Muscle layer of colon (tissue), 2 donors: ENCODE measurements around the gene IDH3B.

Source experiments
- H3K27ac ChIP-seq: one replicate; pipeline ENCODE4 v1.7.0; 2013; ENCODE audit warnings: low read depth, mild to moderate bottlenecking, low read length, moderate library complexity
- H3K27me3 ChIP-seq, 2 donors: one replicate each; pipeline ENCODE4 v1.7.0; 2013; ENCODE audit warnings: low read length in 2 of 2, mild to moderate bottlenecking in 2 of 2; ENCODE audit not compliant: insufficient read depth in 2 of 2, control insufficient read depth in 1 of 2
- H3K36me3 ChIP-seq: one replicate; pipeline ENCODE4 v1.7.0; 2013; ENCODE audit warnings: mild to moderate bottlenecking, low read length; ENCODE audit not compliant: insufficient read depth
- H3K4me1 ChIP-seq: one replicate; pipeline ENCODE4 v1.7.0; 2013; ENCODE audit warnings: mild to moderate bottlenecking, low read length; ENCODE audit not compliant: insufficient read depth
- H3K4me3 ChIP-seq, 2 donors: one replicate each; pipeline ENCODE4 v1.7.0; 2013; ENCODE audit warnings: low read length in 2 of 2, low read depth in 1 of 2, mild to moderate bottlenecking in 1 of 2, moderate library complexity in 1 of 2
- H3K9ac ChIP-seq: one replicate; pipeline ENCODE4 v1.7.0; 2013; ENCODE audit warnings: low read length
- H3K9me3 ChIP-seq: one replicate; pipeline ENCODE4 v1.7.0; 2013; ENCODE audit warnings: mild to moderate bottlenecking, low read length
- donor health status: abdominal sarcoma.
- donor health status: Adenocarcinoma of cecum.

IDH3B gene

DNA sequence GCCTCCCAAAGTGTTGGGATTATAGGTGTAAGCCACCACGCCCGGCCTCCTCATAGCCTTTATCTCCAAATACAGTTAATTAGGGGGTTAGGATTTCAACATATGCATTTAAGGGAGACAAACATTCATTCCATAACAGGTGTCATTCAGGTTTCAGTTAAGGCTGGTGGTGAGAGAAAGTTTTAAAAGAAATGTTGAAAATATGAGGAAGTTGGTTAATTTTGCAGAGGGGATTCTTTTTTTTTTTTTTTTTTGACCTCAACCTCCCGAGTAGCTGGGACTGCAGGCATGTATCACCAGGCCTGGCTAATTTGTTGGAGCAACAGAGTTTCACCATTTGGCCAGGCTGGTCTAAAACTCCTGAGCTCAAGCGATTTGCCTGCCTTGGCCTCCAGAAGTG is 16.0 kb upstream of the IDH3B start:
- H3K4me1 ChIP-seq, result no peaks in the 10 kb centered on the region
- H3K4me3 ChIP-seq, result no peak overlapping the region
- H3K9ac ChIP-seq, result no peak overlapping the region
- H3K36me3 ChIP-seq, result no peaks in the 10 kb centered on the region
- no peaks in the 10 kb centered on the region for H3K27me3 ChIP-seq
- no peaks in the 10 kb centered on the region for H3K9me3 ChIP-seq
- no peak overlapping the region for H3K27ac ChIP-seq

DNA sequence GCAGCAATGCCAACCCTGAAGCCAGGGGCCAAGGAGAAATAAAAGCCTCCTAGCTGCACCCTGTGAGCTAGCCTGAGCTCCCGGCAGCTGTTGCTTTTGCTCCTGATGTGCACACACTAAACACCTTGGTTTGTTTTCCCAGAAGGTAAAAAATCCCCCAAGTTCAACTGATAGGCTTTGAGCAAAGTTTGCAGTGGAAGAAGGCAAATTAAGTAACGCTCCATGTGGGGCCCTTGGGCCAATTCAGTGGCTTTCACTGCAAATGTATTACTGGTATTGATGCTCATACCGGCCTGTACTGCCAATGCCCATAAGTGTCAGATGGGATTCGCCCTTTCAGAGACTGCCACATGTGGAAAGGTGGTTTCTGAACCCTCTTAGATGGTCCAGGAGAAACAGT is 9.4 kb upstream of the IDH3B start:
- no peaks in the 10 kb centered on the region for H3K4me1 ChIP-seq
- H3K9me3 ChIP-seq, result no peaks in the 10 kb centered on the region
- no peak overlapping the region for H3K9ac ChIP-seq
- H3K27ac ChIP-seq, result no peak overlapping the region
- no peaks in the 10 kb centered on the region for H3K36me3 ChIP-seq
- no peak overlapping the region for H3K4me3 ChIP-seq
- H3K27me3 ChIP-seq, result no peaks in the 10 kb centered on the region

DNA sequence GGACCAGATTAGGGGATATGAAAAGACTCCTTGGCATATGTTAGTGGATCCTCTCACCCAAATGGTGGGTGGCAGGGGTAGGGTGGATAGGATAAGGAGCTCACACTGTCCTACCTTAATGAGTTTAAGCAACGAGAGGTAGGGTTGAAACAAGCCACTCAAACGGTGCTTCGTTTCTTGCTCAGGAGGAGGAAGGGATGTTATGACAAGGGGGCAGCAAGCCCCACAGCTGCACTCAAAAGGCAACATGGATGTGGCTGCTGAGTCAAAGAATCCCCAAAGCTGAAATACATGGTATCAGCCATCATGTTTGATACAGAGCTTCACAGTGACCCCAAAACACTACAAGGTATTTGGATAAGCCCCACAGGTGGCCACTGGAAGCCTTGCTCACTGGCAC is 8.4 kb upstream of the IDH3B start:
- Histone ChIP-seq H3K4me1 (no peaks in the 10 kb centered on the region), H3K9ac (no peak overlapping the region), H3K9me3 (no peaks in the 10 kb centered on the region), H3K4me3 (no peak overlapping the region), H3K27me3 (no peaks in the 10 kb centered on the region), H3K27ac (no peak overlapping the region), H3K36me3 (no peaks in the 10 kb centered on the region)

DNA sequence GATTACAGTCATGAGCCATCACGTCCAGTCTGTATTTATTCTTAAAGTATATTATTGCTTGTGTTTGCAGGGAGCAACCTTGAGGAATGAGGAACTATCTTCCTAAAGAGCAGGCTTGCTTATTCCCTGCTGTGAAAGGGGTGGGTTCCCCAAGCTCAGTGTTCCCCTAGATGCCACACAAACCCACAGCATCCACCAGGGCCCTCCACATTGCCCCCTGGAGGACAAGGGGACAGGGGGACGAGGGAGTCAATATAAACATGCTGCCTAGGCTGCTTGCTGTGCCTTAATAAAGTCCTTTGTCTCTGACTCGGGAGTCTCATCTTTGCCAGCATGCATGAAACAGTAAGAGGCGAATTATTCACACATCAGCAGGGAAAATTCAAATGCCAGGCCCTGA is 8.0 kb upstream of the IDH3B start:
- H3K4me3 ChIP-seq, result no peak overlapping the region
- no peaks in the 10 kb centered on the region for H3K27me3 ChIP-seq
- H3K36me3 ChIP-seq, result no peaks in the 10 kb centered on the region
- no peak overlapping the region for H3K9ac ChIP-seq
- no peaks in the 10 kb centered on the region for H3K9me3 ChIP-seq
- no peaks in the 10 kb centered on the region for H3K4me1 ChIP-seq
- no peak overlapping the region for H3K27ac ChIP-seq

DNA sequence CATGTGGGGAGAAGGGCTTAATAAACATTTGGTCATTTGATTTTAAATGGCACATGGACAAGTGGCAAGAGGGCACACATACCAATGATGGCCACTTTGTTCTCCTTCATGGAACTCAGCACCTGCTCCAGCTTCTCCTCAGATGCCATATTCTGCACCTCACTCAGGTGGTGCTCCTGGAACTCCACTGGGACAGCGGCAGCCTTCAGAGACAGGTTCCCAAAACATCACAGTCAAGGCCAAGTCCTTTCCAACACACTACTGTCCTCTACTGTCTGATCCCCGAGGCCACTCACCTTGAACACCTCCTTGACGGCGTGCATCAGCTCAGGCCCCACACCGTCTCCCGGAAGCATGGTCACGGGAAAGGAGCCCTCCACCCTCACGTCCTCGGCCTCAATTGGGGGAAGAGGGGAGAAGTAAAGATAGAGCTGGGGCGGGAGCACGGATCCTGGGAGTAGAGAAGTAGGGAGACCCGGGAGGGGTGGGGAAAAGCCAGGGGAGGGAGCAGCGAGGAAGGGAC is 591 bp downstream of the IDH3B start:
- Histone ChIP-seq H3K9ac (peak overlapping the region; percentile 47), H3K27me3 (no peaks in the 10 kb centered on the region), H3K9me3 (no peaks in the 10 kb centered on the region), H3K4me3 (peak overlapping the region; percentile 79 to 92), H3K4me1 (peaks cover 14% of the 10 kb centered on the region), H3K36me3 (peaks cover 40% of the 10 kb centered on the region), H3K27ac (peak overlapping the region; percentile 57)

DNA sequence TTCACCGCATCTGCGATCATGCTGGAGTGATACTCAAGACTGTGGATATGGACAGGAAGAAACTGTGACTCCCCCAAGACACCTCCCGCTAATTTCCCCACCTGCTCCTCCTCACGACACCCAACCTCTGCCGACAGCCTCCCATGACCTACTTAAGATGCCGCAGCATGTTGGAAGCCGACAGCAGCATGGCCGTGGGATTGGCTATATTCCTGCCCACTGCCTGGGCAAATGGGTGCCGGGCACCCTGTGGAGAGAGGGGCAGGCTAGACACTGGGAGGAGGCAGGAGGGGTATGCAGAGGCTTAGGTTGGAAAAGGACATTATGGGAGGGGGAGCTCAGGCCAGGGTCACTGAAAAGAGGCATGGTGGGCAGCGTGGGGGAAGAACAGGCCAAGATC is 4.5 kb downstream of the IDH3B start:
- Histone ChIP-seq H3K9ac (no peak overlapping the region), H3K4me1 (peaks cover 12% of the 10 kb centered on the region), H3K4me3 (no peak overlapping the region), H3K36me3 (peaks cover 79% of the 10 kb centered on the region), H3K27me3 (no peaks in the 10 kb centered on the region), H3K9me3 (no peaks in the 10 kb centered on the region), H3K27ac (no peak overlapping the region)

DNA sequence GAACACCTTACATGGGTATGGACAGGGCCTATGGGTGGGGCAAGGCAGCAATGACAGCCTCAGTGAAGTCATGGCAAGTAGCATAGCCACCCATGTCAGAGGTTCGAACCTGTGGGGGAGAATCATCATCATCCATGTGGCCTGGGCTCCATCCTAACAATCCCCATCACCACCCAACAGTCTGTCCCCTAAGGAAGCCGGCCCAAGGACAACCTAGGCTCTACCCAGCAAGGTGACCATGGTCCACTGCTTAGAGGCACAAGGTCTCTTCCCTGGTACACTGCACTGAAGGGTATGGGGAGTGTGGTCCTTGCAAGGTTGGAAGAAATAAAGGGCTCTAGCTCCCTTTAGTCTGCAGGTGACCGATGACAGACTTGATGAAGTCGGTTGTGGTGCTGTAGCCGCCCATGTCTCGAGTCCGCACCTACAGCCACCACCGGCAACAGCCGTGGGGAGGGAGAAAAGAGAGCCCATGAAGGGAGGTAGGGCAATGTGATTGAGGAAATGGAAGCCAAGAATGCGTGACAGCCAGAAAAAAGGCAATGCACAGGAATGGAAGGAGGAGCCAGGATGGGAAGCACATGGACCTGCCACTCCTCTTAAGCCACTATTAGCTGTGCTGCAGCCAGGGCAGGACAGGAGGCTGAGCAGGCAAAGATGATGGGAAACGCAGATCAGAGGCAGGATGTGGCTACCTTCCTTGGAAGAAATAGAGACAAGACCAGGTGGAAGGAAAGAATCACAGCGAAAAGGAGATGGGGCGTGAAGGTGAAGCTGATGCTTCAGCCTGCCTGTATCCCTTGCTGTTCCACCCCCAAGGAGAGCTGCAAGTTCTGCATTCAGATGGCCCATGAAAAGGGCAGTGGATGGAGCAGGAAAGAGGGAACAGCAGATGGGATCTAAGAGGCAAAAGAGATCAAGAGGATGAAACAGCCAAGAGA is 5.3 kb downstream of the IDH3B start:
- Histone ChIP-seq H3K4me1 (peaks cover 19% of the 10 kb centered on the region), H3K9me3 (no peaks in the 10 kb centered on the region), H3K4me3 (no peak overlapping the region), H3K9ac (no peak overlapping the region), H3K27ac (no peak overlapping the region), H3K27me3 (no peaks in the 10 kb centered on the region), H3K36me3 (peaks cover 85% of the 10 kb centered on the region)

GRCh38 chr20:2657674-2658073 is 6.3 kb downstream of the IDH3B start:
- H3K36me3 ChIP-seq, result peaks cover 85% of the 10 kb centered on the region
- H3K4me1 ChIP-seq, result peaks cover 17% of the 10 kb centered on the region
- no peaks in the 10 kb centered on the region for H3K27me3 ChIP-seq
- no peak overlapping the region for H3K4me3 ChIP-seq
- H3K27ac ChIP-seq, result no peak overlapping the region
- H3K9me3 ChIP-seq, result no peaks in the 10 kb centered on the region
- no peak overlapping the region for H3K9ac ChIP-seq

DNA sequence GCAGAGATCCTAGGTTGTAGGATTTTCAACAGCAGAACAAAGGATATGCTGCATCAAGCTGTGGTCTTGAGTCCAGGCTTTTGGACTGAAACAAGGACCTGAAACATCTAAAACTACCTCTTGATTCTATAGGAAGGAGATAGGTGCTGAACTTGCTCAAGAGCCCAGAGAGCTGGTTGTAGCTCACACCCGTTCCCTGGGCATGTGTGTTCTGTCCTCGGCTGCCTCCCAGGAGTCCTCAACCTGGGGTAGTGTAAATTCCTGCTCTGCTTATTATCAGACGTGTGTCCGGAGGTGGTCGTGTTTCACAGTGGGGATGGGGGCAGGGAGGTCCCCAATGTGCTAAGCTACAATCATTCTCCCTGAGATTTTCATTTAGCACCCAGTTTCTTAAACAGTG is 6.8 kb downstream of the IDH3B start:
- Histone ChIP-seq H3K27me3 (no peaks in the 10 kb centered on the region), H3K27ac (no peak overlapping the region), H3K9me3 (no peaks in the 10 kb centered on the region), H3K4me1 (peaks cover 17% of the 10 kb centered on the region), H3K36me3 (peaks cover 83% of the 10 kb centered on the region), H3K9ac (no peak overlapping the region), H3K4me3 (no peak overlapping the region)

DNA sequence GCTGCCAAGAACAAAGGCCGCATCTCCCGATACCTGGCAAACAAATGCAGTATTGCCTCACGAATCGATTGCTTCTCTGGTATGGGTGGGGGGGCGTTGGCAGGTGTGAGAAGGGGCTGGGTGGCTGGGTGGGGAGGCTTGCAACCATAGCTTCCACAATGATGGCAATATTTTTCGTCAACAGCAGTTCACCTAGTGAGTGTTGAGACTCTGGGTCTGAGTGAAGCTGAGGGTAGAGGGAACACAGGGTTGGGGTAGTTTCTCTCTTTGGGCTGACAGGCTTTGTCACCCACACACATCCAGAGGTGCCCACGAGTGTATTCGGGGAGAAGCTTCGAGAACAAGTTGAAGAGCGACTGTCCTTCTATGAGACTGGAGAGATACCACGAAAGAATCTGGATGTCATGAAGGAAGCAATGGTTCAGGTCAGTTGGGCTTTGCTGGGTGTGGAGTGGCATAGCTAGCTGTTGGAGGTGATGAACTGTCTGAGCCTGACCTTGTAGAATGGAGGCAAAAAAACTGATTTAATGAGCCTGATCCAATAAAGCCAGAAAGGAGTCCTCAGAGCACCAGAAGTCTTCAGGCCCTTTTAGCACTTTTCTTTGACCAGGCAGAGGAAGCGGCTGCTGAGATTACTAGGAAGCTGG is 7.4 kb downstream of the IDH3B start:
- peaks cover 17% of the 10 kb centered on the region for H3K4me1 ChIP-seq
- H3K9me3 ChIP-seq, result no peaks in the 10 kb centered on the region
- H3K9ac ChIP-seq, result no peak overlapping the region
- no peak overlapping the region for H3K27ac ChIP-seq
- H3K36me3 ChIP-seq, result peaks cover 76% of the 10 kb centered on the region
- H3K4me3 ChIP-seq, result no peak overlapping the region
- no peaks in the 10 kb centered on the region for H3K27me3 ChIP-seq

- Histone ChIP-seq H3K27ac (no peak overlapping the region), H3K9ac (no peak overlapping the region), H3K4me1 (peaks cover 23% of the 10 kb centered on the region), H3K4me3 (no peak overlapping the region), H3K27me3 (no peaks in the 10 kb centered on the region), H3K36me3 (peaks cover 67% of the 10 kb centered on the region), H3K9me3 (no peaks in the 10 kb centered on the region)
These were observed 8.5 kb downstream of the IDH3B start for GRCh38 chr20:2655331-2656116.
